Panc1 (cell line): ENCODE data around the gene ITGB3. TPM values are rescaled to one million over a fixed set of nuclear protein-coding genes. Genes with fewer than 3 reads are reported as not detected.

ENCODE experiments used
- ATAC-seq: fragments of 200-7000 bp; cut with Tn5 transposase; 2 replicates; pipeline ENCODE4 v1.9.1; 2020; ENCODE audit warnings: mild to moderate bottlenecking, moderate library complexity
- BruUV-seq: library from RNA; stranded (reverse); fragments of 400-500 nt; replicated peaks from 2 replicates; lab custom pipeline; 2021; lab: Mats Ljungman, UMichigan
- CTCF ChIA-PET: fragments of 300-600 bp; sonication (Branson Sonifier 250); formaldehyde crosslinking; loops from one replicate; lab custom pipeline; 2022; ENCODE audit warnings: antibody characterized with exemption; lab: Charles Lee
- POLR2A ChIA-PET: fragments of 300-600 bp; sonication (Branson Sonifier 250); formaldehyde crosslinking; loops from one replicate; lab custom pipeline; 2022; ENCODE audit warnings: antibody characterized with exemption; lab: Charles Lee
- DNase-seq: peaks from one replicate; pipeline ENCODE4 v3.0.0-alpha.2; 2010; ENCODE audit warnings: low read depth, low spot score
- H3K27ac ChIP-seq: 2 replicates; pipeline ENCODE4 v1.5.1; 2011; ENCODE audit warnings: mild to moderate bottlenecking, low read length, inconsistent platforms
- H3K27me3 ChIP-seq: fragments of 200-500 bp; sonication (Bioruptor generic); 2 replicates; pipeline ENCODE4 v1.6.0; 2014; ENCODE audit warnings: low read length, inconsistent platforms; ENCODE audit not compliant: control insufficient read depth, insufficient read depth
- H3K36me3 ChIP-seq: fragments of 200-500 bp; sonication (Bioruptor generic); 2 replicates; pipeline ENCODE4 v1.5.1; 2014; ENCODE audit warnings: inconsistent platforms, mild to moderate bottlenecking, low read length, moderate library complexity; ENCODE audit not compliant: control insufficient read depth, insufficient read depth
- H3K4me1 ChIP-seq: 2 replicates; pipeline ENCODE4 v1.5.1; 2011; ENCODE audit warnings: inconsistent platforms, mild to moderate bottlenecking, low read length, moderate library complexity; ENCODE audit not compliant: control insufficient read depth, insufficient read depth
- H3K4me3 ChIP-seq, 2 experiments: 2 replicates each; pipeline ENCODE4 v1.5.1; 2011 to 2012; ENCODE audit warnings: low read depth in 2 of 2, low read length in 2 of 2, mild to moderate bottlenecking in 2 of 2, inconsistent platforms in 1 of 2, moderate library complexity in 1 of 2
- H3K9me3 ChIP-seq: fragments of 200-500 bp; sonication (Bioruptor generic); 2 replicates; pipeline ENCODE4 v1.5.1; 2014; ENCODE audit warnings: low read depth, mild to moderate bottlenecking, inconsistent platforms, low read length, moderate library complexity; ENCODE audit not compliant: control insufficient read depth, insufficient read depth
- POLR2AphosphoS5 ChIP-seq: IDR thresholded peaks from 2 replicates; pipeline ENCODE4 v1.6.1; 2012; ENCODE audit warnings: mild to moderate bottlenecking, low read depth, low read length, moderate library complexity
- SIN3A ChIP-seq: IDR thresholded peaks from 2 replicates; pipeline ENCODE4 v1.6.1; 2012; ENCODE audit warnings: low read depth, mild to moderate bottlenecking, low read length, moderate library complexity, borderline replicate concordance; ENCODE audit not compliant: insufficient read depth
- TCF7L2 ChIP-seq: IDR thresholded peaks from 2 replicates; pipeline ENCODE4 v1.6.1; 2011; ENCODE audit warnings: mild to moderate bottlenecking, low read depth, low read length, inconsistent platforms
- in situ Hi-C: cut with HindIII; loops from 2 replicates; pipeline ENCODE4 v1.10.0; 2016; ENCODE audit warnings: low sequenced_read_pairs, low pct_unique_long_range_greater_than_20kb
- intact Hi-C: fragments of 100-400 bp; cut with micrococcal nuclease; formaldehyde crosslinking; loops from one replicate; pipeline ENCODE4 v1.10.0; 2022; ENCODE audit not compliant: unreplicated experiment
- total RNA-seq: library from RNA; stranded (reverse); gene quantifications from one replicate; pipeline ENCODE4 v1.2.1, GENCODE V29; 2021; ENCODE audit not compliant: unreplicated experiment
- TF ChIP-seq, protein P1 (sequence below), 2 experiments: IDR thresholded peaks; 2 replicates each; pipeline ENCODE4 v1.6.1; 2011 to 2012; ENCODE audit warnings: low read depth in 2 of 2, control low read depth in 1 of 2, low read length in 1 of 2, mild to moderate bottlenecking in 1 of 2, moderate library complexity in 1 of 2; ENCODE audit not compliant: insufficient read depth in 1 of 2
- TF ChIP-seq, protein P2 (sequence below): fragments of 450-650 bp; IDR thresholded peaks from 2 replicates; pipeline ENCODE4 v1.5.1; 2017; ENCODE audit warnings: mild to moderate bottlenecking

Gene ITGB3
- total RNA-seq, 1 experiment from 2014 or later = 17.6 TPM

DNA sequence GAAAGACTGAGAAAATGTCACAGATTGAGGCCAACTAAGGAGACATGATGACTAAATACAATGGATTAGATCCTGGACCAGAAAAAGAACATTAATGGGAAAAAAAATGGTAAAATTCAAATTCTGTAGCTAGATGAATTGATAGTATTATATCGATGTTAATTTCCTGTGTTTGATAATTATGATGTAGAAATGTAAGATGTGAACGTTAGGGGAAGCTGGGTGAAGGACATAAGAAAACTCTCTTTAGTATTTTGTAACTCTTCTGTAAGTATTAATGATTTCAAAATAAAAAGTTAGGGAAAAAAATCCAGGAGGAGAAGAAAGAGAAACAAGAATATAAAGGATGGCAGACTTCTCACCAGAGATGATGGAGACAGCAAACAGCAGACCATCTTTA lies 2.8 kb upstream of the ITGB3 start:
- Histone ChIP-seq H3K9me3 (no peaks in the 10 kb centered on the region), H3K4me1 (peaks cover 8% of the 10 kb centered on the region; the same call in 1 of the 2 replicates), H3K36me3 (no peaks in the 10 kb centered on the region), H3K4me3 (no peak overlapping the region), H3K27me3 (no peaks in the 10 kb centered on the region), H3K27ac (no peak overlapping the region)
- intact Hi-C loops (no loop called here), in situ Hi-C loops (no loop called here)
- no peak for ATAC-seq
- POLR2A ChIA-PET = no interaction called here
- TF ChIP-seq SIN3A = no peak
- DNase-seq = no peak
- CTCF ChIA-PET = no interaction called here
- BruUV-seq = no TSS peak

DNA sequence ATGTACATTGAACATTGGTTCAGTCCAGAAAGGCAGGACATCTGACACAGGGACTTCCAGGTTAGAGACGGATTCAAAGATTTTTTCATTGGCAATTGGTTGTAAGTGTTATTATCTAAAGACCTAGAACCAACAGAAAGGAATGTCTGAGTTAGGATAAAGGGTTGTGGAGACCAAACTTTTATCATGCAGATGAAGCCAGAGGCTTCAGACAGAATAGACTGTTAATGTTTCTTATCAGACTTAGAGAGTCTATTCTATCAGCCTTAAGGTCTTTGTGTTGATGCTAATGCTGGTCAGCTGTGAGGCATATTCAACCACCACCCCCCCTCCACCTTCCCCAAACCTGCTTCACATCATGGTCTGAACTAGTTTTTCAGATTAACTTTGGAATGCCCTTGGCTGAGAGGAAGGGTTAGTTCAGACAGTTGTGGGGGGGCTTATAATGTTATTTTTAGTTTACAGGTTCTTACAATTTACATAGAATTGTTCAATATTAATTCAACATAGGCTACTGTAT lies 2.1 kb upstream of the ITGB3 start:
- CTCF ChIA-PET = no interaction called here
- BruUV-seq = no TSS peak
- no peaks in the 10 kb centered on the region for H3K27me3 ChIP-seq
- TF ChIP-seq, protein P1, sequence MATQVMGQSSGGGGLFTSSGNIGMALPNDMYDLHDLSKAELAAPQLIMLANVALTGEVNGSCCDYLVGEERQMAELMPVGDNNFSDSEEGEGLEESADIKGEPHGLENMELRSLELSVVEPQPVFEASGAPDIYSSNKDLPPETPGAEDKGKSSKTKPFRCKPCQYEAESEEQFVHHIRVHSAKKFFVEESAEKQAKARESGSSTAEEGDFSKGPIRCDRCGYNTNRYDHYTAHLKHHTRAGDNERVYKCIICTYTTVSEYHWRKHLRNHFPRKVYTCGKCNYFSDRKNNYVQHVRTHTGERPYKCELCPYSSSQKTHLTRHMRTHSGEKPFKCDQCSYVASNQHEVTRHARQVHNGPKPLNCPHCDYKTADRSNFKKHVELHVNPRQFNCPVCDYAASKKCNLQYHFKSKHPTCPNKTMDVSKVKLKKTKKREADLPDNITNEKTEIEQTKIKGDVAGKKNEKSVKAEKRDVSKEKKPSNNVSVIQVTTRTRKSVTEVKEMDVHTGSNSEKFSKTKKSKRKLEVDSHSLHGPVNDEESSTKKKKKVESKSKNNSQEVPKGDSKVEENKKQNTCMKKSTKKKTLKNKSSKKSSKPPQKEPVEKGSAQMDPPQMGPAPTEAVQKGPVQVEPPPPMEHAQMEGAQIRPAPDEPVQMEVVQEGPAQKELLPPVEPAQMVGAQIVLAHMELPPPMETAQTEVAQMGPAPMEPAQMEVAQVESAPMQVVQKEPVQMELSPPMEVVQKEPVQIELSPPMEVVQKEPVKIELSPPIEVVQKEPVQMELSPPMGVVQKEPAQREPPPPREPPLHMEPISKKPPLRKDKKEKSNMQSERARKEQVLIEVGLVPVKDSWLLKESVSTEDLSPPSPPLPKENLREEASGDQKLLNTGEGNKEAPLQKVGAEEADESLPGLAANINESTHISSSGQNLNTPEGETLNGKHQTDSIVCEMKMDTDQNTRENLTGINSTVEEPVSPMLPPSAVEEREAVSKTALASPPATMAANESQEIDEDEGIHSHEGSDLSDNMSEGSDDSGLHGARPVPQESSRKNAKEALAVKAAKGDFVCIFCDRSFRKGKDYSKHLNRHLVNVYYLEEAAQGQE (IDR thresholded peaks at IDR 0.05; ENCODE audit: insufficient read depth in 1 of 2, low read depth in 2 of 2, low read length in 1 of 2) = no peak
- TF ChIP-seq TCF7L2 (no peak), POLR2AphosphoS5 (no peak), SIN3A (no peak)
- TF ChIP-seq, protein P2, sequence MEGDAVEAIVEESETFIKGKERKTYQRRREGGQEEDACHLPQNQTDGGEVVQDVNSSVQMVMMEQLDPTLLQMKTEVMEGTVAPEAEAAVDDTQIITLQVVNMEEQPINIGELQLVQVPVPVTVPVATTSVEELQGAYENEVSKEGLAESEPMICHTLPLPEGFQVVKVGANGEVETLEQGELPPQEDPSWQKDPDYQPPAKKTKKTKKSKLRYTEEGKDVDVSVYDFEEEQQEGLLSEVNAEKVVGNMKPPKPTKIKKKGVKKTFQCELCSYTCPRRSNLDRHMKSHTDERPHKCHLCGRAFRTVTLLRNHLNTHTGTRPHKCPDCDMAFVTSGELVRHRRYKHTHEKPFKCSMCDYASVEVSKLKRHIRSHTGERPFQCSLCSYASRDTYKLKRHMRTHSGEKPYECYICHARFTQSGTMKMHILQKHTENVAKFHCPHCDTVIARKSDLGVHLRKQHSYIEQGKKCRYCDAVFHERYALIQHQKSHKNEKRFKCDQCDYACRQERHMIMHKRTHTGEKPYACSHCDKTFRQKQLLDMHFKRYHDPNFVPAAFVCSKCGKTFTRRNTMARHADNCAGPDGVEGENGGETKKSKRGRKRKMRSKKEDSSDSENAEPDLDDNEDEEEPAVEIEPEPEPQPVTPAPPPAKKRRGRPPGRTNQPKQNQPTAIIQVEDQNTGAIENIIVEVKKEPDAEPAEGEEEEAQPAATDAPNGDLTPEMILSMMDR = no peak
- H3K4me3 ChIP-seq = no peak overlapping the region
- no peaks in the 10 kb centered on the region for H3K36me3 ChIP-seq
- POLR2A ChIA-PET = no interaction called here
- in situ Hi-C loops = no loop called here
- no peaks in the 10 kb centered on the region for H3K9me3 ChIP-seq
- intact Hi-C loops = no loop called here
- DNase-seq (no peak), ATAC-seq (no peak)
- peaks cover 10% of the 10 kb centered on the region; the same call in 1 of the 2 replicates for H3K4me1 ChIP-seq
- H3K27ac ChIP-seq = no peak overlapping the region

DNA sequence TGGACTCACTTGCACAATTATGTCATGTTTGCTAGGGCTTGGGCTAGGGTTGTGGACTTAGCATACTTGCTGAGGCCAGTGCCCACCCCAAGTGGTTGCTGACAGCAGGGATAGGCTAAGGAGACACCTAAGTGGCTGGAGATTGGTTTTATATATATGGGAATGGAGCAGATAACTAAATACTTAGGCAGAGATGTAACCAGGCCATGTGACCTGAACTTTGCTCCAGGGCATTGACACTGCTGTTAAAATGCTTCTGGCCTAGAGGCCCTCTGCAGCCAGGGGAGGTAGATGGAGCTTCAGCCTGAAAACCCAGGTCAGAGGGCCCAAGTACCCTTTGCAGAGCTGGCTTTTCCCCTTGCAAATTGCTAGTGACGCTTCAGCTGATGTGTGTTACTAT lies 1.4 kb upstream of the ITGB3 start:
- POLR2A ChIA-PET = no interaction called here
- in situ Hi-C loops = no loop called here
- TF ChIP-seq TCF7L2 (no peak), SIN3A (no peak), POLR2AphosphoS5 (no peak)
- TF ChIP-seq, protein P1 (IDR thresholded peaks at IDR 0.05; ENCODE audit: insufficient read depth in 1 of 2, low read depth in 2 of 2, low read length in 1 of 2) = no peak
- TF ChIP-seq, protein P2 = no peak
- CTCF ChIA-PET = no interaction called here
- no peak for ATAC-seq
- no TSS peak for BruUV-seq
- Histone ChIP-seq H3K27me3 (no peaks in the 10 kb centered on the region), H3K36me3 (no peaks in the 10 kb centered on the region), H3K4me1 (peaks cover 10% of the 10 kb centered on the region), H3K4me3 (no peak overlapping the region), H3K9me3 (no peaks in the 10 kb centered on the region), H3K27ac (no peak overlapping the region)
- no peak for DNase-seq
- intact Hi-C loops = no loop called here
